PC-3 (cell line): ENCODE measurements around the gene DEPP1. TPM values are rescaled to one million over a fixed set of nuclear protein-coding genes. Genes with fewer than 3 reads are reported as not detected.

ENCODE experiments used
- ATAC-seq: fragments of 200-7000 bp; cut with Tn5 transposase; 2 replicates; pipeline ENCODE4 v1.9.1; 2020; ENCODE audit warnings: mild to moderate bottlenecking, moderate library complexity
- BruUV-seq: library from RNA; stranded (reverse); fragments of 400-500 nt; replicated peaks from 2 replicates; lab custom pipeline; 2021; lab: Mats Ljungman, UMichigan
- CTCF ChIA-PET: fragments of 300-600 bp; sonication (Branson Sonifier 250); formaldehyde crosslinking; loops from one replicate; lab custom pipeline; 2022; ENCODE audit warnings: antibody characterized with exemption; lab: Charles Lee
- POLR2A ChIA-PET: fragments of 300-600 bp; sonication (Branson Sonifier 250); formaldehyde crosslinking; loops from one replicate; lab custom pipeline; 2022; ENCODE audit warnings: antibody characterized with exemption; ENCODE audit not compliant: unreplicated experiment; lab: Charles Lee
- DNase-seq: peaks from one replicate; pipeline ENCODE4 v3.0.0-alpha.2; 2015
- H2AFZ ChIP-seq: fragments of 300-600 bp; sonication (generic); 2 replicates; pipeline ENCODE4 v1.6.0; 2016; ENCODE audit warnings: antibody characterized with exemption, low read length
- H3F3A ChIP-seq: fragments of 300-600 bp; sonication (generic); one replicate; pipeline ENCODE4 v1.6.0; 2017; ENCODE audit warnings: antibody characterized with exemption, low read length, control low read depth, mild to moderate bottlenecking; ENCODE audit not compliant: unreplicated experiment
- H3K27ac ChIP-seq: fragments of 300-600 bp; sonication (generic); 2 replicates; pipeline ENCODE4 v1.5.1; 2016; ENCODE audit warnings: mild to moderate bottlenecking, low read length
- H3K27me3 ChIP-seq: fragments of 300-600 bp; sonication (generic); 2 replicates; pipeline ENCODE4 v1.6.1; 2016; ENCODE audit warnings: low read length, mixed read lengths
- H3K36me3 ChIP-seq: fragments of 300-600 bp; sonication (generic); 2 replicates; pipeline ENCODE4 v1.6.1; 2016; ENCODE audit warnings: low read depth, mixed run types, low read length, mixed read lengths
- H3K4me1 ChIP-seq: fragments of 300-600 bp; sonication (generic); 2 replicates; pipeline ENCODE4 v1.5.1; 2016; ENCODE audit warnings: low read length; ENCODE audit not compliant: insufficient read depth
- H3K4me2 ChIP-seq: fragments of 300-600 bp; sonication (generic); 2 replicates; pipeline ENCODE4 v1.6.0; 2016; ENCODE audit warnings: low read length
- H3K4me3 ChIP-seq: fragments of 300-600 bp; sonication (generic); 2 replicates; pipeline ENCODE4 v1.5.1; 2016; ENCODE audit warnings: mild to moderate bottlenecking, low read length, mixed read lengths
- H3K79me2 ChIP-seq: fragments of 300-600 bp; sonication (generic); 2 replicates; pipeline ENCODE4 v1.6.1; 2017; ENCODE audit warnings: low read length, mixed read lengths
- H3K9ac ChIP-seq: fragments of 300-600 bp; sonication (generic); 2 replicates; pipeline ENCODE4 v1.6.0; 2016; ENCODE audit warnings: mild to moderate bottlenecking, low read length
- H3K9me2 ChIP-seq: fragments of 300-600 bp; sonication (generic); replicated peaks from 2 replicates; pipeline ENCODE4 v1.6.1; 2016; ENCODE audit warnings: mixed run types, low read length, mixed read lengths
- H3K9me3 ChIP-seq: fragments of 300-600 bp; sonication (generic); 2 replicates; pipeline ENCODE4 v1.6.1; 2016; ENCODE audit warnings: low read length, mixed read lengths
- H4K20me1 ChIP-seq: fragments of 300-600 bp; sonication (generic); 2 replicates; pipeline ENCODE4 v1.6.1; 2016; ENCODE audit warnings: low read length, mixed read lengths
- EZH2 ChIP-seq: fragments of 300-600 bp; sonication (generic); IDR thresholded peaks from one replicate; pipeline ENCODE4 v1.6.1; 2017; ENCODE audit warnings: antibody characterized with exemption, mild to moderate bottlenecking, low read length; ENCODE audit not compliant: unreplicated experiment
- EZH2phosphoT487 ChIP-seq: fragments of 300-600 bp; sonication (generic); IDR thresholded peaks from 2 replicates; pipeline ENCODE4 v1.6.1; 2018; ENCODE audit warnings: mild to moderate bottlenecking, antibody characterized with exemption, low read length, borderline replicate concordance
- intact Hi-C: fragments of 100-400 bp; cut with micrococcal nuclease; formaldehyde crosslinking; loops from 2 replicates; pipeline ENCODE4 v1.9.0; 2023
- total RNA-seq: library from RNA; depleted of rRNA; stranded (reverse); fragments of >200 nt; gene quantifications from 2 replicates; pipeline ENCODE4 v1.2.3, GENCODE V29; 2014
- TF ChIP-seq, protein P1 (sequence below): fragments of 300-600 bp; sonication (generic); conservative IDR thresholded peaks from 2 replicates; pipeline ENCODE4 v1.5.1; 2017; ENCODE audit warnings: antibody characterized with exemption, low read depth, mild to moderate bottlenecking, low read length

Gene DEPP1
- total RNA-seq, 1 experiment from 2014 or later: 9.0 TPM

DNA sequence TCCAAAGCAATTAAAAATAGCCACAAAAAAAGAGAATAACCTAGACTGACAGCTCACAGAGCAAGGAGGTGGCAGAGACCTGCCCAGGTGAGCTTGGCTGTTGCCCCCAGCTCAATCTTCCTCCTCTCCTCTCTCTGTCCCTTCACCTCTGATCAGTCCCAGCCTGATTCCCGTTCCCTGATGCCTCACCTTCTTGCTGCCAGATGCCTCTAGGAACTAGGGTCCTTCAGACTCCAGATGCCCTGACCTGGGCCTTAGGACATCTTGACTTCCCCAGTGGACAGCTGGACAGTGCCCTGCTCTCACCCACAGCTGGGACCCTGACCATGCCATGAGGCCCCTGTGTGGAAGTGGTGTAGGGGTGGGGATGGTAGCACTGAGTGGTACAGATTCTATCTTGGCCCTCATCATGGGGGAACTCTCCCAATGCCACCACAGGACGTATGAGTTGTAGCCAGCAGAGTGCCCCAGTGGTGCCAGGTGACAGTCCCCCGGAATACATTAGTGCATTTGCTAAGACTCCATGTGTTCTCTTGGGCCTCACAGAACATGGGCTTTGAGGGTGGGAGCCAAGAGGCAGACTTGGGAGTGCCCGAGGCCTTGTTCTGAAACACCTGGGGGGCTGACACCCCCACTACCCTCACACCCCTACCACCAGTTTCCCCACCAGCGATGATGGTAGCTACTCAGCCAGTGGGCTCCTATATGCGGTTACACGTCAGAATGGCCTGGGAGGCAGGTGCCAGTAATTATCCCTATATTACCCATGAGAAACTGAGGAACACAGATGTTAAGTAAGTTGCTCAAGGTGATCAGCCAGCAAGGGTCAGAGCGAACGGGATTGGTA, 2.0 kb downstream of the DEPP1 start:
- H3K9ac ChIP-seq: no peak overlapping the region
- intact Hi-C loops: no loop called here
- H3K79me2 ChIP-seq: 0 out of 2 replicates have a peak, but pooled peaks cover 19% of the 10 kb centered on the region
- no peaks in the 10 kb centered on the region for H3K36me3 ChIP-seq
- ChIA-PET CTCF (interaction anchor here (0.6 kb wide), 1 partner anchor 44 kb away, joined by 3 read pairs; no protein-coding TSS in a partner anchor), POLR2A (no interaction called here)
- DNase-seq (no peak), ATAC-seq (no peak)
- no peak overlapping the region for H2AFZ ChIP-seq
- no peaks in the 10 kb centered on the region for H3K9me2 ChIP-seq
- H4K20me1 ChIP-seq: no peaks in the 10 kb centered on the region
- no peak overlapping the region for H3K4me3 ChIP-seq
- H3K9me3 ChIP-seq: no peaks in the 10 kb centered on the region
- no TSS peak for BruUV-seq
- peaks cover under 1% of the 10 kb centered on the region for H3F3A ChIP-seq
- H3K27me3 ChIP-seq: no peaks in the 10 kb centered on the region
- no peak overlapping the region for H3K27ac ChIP-seq
- TF ChIP-seq, protein P1, sequence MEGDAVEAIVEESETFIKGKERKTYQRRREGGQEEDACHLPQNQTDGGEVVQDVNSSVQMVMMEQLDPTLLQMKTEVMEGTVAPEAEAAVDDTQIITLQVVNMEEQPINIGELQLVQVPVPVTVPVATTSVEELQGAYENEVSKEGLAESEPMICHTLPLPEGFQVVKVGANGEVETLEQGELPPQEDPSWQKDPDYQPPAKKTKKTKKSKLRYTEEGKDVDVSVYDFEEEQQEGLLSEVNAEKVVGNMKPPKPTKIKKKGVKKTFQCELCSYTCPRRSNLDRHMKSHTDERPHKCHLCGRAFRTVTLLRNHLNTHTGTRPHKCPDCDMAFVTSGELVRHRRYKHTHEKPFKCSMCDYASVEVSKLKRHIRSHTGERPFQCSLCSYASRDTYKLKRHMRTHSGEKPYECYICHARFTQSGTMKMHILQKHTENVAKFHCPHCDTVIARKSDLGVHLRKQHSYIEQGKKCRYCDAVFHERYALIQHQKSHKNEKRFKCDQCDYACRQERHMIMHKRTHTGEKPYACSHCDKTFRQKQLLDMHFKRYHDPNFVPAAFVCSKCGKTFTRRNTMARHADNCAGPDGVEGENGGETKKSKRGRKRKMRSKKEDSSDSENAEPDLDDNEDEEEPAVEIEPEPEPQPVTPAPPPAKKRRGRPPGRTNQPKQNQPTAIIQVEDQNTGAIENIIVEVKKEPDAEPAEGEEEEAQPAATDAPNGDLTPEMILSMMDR: no peak
- TF ChIP-seq EZH2: no peak
- TF ChIP-seq EZH2phosphoT487: no peak
- peak overlapping the region; percentile 11; the same call in 1 of the 2 replicates for H3K4me2 ChIP-seq
- H3K4me1 ChIP-seq: peaks cover 64% of the 10 kb centered on the region

DNA sequence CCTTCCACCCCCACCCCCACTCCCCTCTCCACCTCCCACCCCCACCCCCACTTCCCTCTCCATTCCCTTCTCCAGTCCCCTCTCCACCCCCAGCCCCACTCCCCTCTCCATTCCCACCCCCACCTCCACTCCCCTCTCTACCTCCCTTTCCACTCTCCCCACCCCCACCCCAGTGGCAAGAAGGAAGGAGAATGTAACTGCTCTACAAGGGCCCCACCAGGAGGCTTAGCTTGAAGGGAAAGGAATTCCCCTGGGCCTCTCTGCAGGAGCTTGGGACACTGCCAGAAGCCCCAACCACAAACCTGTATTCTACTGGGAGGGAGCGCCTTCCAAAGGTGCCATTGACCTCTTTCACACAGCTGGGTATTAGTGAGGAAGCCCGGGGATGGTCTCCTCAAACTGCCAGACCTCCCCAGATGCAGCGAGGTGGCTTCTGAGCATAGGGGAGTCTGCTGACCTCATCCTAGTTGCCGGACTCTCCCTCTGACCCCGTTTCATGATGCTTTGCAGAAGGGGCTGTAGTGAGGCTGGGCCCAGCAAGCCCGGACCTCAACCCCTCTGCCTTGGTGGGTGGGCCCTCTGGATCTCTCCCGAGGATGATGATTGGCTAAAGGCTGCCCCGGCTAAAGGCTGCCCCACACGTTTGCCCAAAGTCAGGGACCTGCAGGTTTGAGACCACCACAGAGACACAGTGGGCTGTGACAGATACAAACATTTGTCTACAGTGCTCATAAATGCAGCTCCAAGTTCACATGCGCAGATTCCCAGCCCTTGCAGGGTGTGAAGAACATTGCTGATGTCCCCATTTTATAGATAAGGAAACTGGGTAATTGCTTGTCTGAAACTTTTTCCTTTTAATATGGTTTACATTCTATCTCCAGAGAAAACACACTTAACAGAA, 2.9 kb downstream of the DEPP1 start:
- Histone ChIP-seq H3K79me2 (0 out of 2 replicates have a peak, but pooled peaks cover 19% of the 10 kb centered on the region), H3K27ac (no peak overlapping the region), H3K4me3 (no peak overlapping the region), H3F3A (no peaks in the 10 kb centered on the region), H4K20me1 (no peaks in the 10 kb centered on the region), H3K9me2 (no peaks in the 10 kb centered on the region), H3K4me1 (peaks cover 55% of the 10 kb centered on the region), H2AFZ (no peak overlapping the region), H3K9me3 (no peaks in the 10 kb centered on the region), H3K9ac (no peak overlapping the region), H3K4me2 (peak overlapping the region; percentile 50), H3K27me3 (no peaks in the 10 kb centered on the region), H3K36me3 (no peaks in the 10 kb centered on the region)
- ChIA-PET POLR2A (no interaction called here), CTCF (interaction anchor here (0.6 kb wide), 2 partner anchors 10 to 43 kb away, joined by 3 read pairs; no protein-coding TSS in a partner anchor)
- TF ChIP-seq, protein P1: no peak
- TF ChIP-seq EZH2phosphoT487 (no peak), EZH2 (no peak)
- BruUV-seq: no TSS peak
- ATAC-seq (no peak), DNase-seq (peak; percentile 75)
- intact Hi-C loops: loop anchor here (1.0 kb wide), 2 partner anchors 16 to 43 kb away; partner anchors contain the start of gene RASSF4
